HL-60 (cell line): Measurements from ENCODE around the gene NCCRP1.

Source experiments
- DNase-seq, 2 experiments: peaks; one replicate each; pipeline ENCODE4 v3.0.0-alpha.2; 2010 to 2020; ENCODE audit warnings: low read depth in 1 of 2, low spot score in 1 of 2
- H3K27ac ChIP-seq: fragments of 250-450 bp; sonication (Bioruptor Pico); replicated peaks from 2 replicates; pipeline ENCODE4 v1.5.1; 2020; ENCODE audit warnings: mild to moderate bottlenecking, moderate library complexity
- H3K27me3 ChIP-seq: fragments of 250-450 bp; sonication (Bioruptor Pico); 2 replicates; pipeline ENCODE4 v1.5.1; 2021; ENCODE audit warnings: mild to moderate bottlenecking, moderate library complexity; ENCODE audit not compliant: insufficient read depth, poor library complexity, severe bottlenecking
- H3K4me3 ChIP-seq: replicated peaks from 2 replicates; pipeline ENCODE4 v1.5.1; 2011; ENCODE audit warnings: mild to moderate bottlenecking, control low read depth, low read length; ENCODE audit not compliant: insufficient read depth
- CTCF ChIP-seq: IDR thresholded peaks from one replicate; pipeline ENCODE4 v1.5.1; 2011; ENCODE audit warnings: low read length, control low read depth, inconsistent platforms; ENCODE audit not compliant: insufficient read depth
- GABPA ChIP-seq: IDR thresholded peaks from 2 replicates; pipeline ENCODE4 v1.6.1; 2012; ENCODE audit warnings: low read depth
- POLR2AphosphoS5 ChIP-seq: IDR thresholded peaks from 2 replicates; pipeline ENCODE4 v1.6.1; 2012; ENCODE audit warnings: low read depth
- SPI1 ChIP-seq: IDR thresholded peaks from 2 replicates; pipeline ENCODE4 v1.6.1; 2012; ENCODE audit warnings: low read depth, mild to moderate bottlenecking, borderline replicate concordance
- TF ChIP-seq, protein P1 (sequence below): IDR thresholded peaks from 2 replicates; pipeline ENCODE4 v1.6.1; 2012; ENCODE audit warnings: low read depth; ENCODE audit not compliant: insufficient replicate concordance

Gene NCCRP1

DNA sequence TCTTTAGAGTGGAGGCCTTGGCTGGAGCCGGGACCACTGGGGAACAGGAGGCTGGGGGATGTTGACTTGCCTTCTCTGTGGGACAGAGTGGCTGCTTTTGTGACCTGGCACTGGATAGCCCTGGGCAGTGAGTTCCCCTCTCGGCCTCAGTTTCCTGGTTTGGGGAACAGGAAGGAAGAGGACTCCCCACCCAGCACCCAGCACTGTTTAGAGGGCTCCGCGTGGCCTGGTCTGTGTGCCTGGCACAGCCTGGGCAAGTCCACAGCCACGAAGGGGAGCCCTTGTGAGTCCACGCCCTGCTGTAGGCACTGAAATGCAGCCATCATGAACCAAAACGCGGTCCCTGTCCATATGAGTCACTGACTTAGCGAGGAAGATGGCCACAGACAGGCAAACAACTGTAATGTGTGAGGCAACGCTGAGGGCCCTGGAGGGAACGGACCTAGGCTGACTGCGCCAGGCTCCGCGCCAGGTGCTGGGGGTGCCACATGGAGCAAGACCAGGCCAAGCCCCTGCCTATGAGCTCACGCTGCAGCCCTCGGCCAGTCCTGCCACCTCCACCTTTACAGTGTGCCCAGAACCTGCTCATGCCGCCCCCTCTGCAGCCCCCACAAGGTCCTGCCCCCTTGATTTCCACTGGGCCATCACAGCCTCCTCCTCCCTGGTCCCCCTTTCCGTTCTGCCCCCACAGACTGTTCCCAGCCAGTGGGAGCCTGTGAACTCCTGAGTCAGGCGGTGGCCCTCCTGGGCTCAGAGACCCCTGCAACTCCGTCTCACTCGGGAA, 35.7 kb upstream of the NCCRP1 start:
- H3K27ac ChIP-seq, result no peak overlapping the region
- no peaks in the 10 kb centered on the region for H3K27me3 ChIP-seq
- no peak for DNase-seq
- no peak overlapping the region for H3K4me3 ChIP-seq
- TF ChIP-seq, protein P1, sequence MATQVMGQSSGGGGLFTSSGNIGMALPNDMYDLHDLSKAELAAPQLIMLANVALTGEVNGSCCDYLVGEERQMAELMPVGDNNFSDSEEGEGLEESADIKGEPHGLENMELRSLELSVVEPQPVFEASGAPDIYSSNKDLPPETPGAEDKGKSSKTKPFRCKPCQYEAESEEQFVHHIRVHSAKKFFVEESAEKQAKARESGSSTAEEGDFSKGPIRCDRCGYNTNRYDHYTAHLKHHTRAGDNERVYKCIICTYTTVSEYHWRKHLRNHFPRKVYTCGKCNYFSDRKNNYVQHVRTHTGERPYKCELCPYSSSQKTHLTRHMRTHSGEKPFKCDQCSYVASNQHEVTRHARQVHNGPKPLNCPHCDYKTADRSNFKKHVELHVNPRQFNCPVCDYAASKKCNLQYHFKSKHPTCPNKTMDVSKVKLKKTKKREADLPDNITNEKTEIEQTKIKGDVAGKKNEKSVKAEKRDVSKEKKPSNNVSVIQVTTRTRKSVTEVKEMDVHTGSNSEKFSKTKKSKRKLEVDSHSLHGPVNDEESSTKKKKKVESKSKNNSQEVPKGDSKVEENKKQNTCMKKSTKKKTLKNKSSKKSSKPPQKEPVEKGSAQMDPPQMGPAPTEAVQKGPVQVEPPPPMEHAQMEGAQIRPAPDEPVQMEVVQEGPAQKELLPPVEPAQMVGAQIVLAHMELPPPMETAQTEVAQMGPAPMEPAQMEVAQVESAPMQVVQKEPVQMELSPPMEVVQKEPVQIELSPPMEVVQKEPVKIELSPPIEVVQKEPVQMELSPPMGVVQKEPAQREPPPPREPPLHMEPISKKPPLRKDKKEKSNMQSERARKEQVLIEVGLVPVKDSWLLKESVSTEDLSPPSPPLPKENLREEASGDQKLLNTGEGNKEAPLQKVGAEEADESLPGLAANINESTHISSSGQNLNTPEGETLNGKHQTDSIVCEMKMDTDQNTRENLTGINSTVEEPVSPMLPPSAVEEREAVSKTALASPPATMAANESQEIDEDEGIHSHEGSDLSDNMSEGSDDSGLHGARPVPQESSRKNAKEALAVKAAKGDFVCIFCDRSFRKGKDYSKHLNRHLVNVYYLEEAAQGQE, result no peak

- Histone ChIP-seq H3K27me3 (no peaks in the 10 kb centered on the region), H3K27ac (no peak overlapping the region), H3K4me3 (no peak overlapping the region)
- TF ChIP-seq GABPA (no peak), SPI1 (no peak), POLR2AphosphoS5 (no peak)
- no peak for DNase-seq
Measured at GRCh38 chr19:39162441-39163043, 34.2 kb upstream of the NCCRP1 start.

- no peak for DNase-seq
- H3K27ac ChIP-seq, result no peak overlapping the region
- no peak overlapping the region for H3K4me3 ChIP-seq
- TF ChIP-seq SPI1 (no peak), CTCF (no peak), POLR2AphosphoS5 (no peak)
- TF ChIP-seq, protein P1, result no peak
- no peaks in the 10 kb centered on the region for H3K27me3 ChIP-seq
Measured at GRCh38 chr19:39163621-39164020, 33.1 kb upstream of the NCCRP1 start.

- H3K4me3 ChIP-seq, result no peak overlapping the region
- no peaks in the 10 kb centered on the region for H3K27me3 ChIP-seq
- DNase-seq, result no peak
- H3K27ac ChIP-seq, result no peak overlapping the region
- TF ChIP-seq GABPA (no peak), SPI1 (no peak)
- TF ChIP-seq, protein P1, result no peak
Measured at GRCh38 chr19:39164289-39164688, 32.5 kb upstream of the NCCRP1 start.
